RWPE2 (cell line): Measurements from ENCODE around the gene TRPM2.

Experiments
- ATAC-seq: fragments of 200-7000 bp; cut with Tn5 transposase; 3 replicates; pipeline ENCODE4 v1.9.1; 2021; ENCODE audit warnings: low read depth
- DNase-seq: peaks from one replicate; pipeline ENCODE4 v3.0.0-alpha.2; 2020; ENCODE audit warnings: low spot score
- H3K27ac ChIP-seq: fragments of 450-650 bp; 2 replicates; pipeline ENCODE4 v1.5.1; 2017; ENCODE audit warnings: mild to moderate bottlenecking; ENCODE audit not compliant: poor library complexity, severe bottlenecking
- H3K27me3 ChIP-seq: fragments of 250-450 bp; sonication (Bioruptor Pico); 2 replicates; pipeline ENCODE4 v1.5.1; 2021; ENCODE audit warnings: mild to moderate bottlenecking, moderate library complexity; ENCODE audit not compliant: insufficient read depth, poor library complexity, severe bottlenecking
- H3K36me3 ChIP-seq: fragments of 250-450 bp; sonication (Bioruptor Pico); 2 replicates; pipeline ENCODE4 v1.5.1; 2020; ENCODE audit warnings: low read depth, mild to moderate bottlenecking, moderate library complexity
- H3K4me1 ChIP-seq: fragments of 250-450 bp; sonication (Bioruptor Pico); 2 replicates; pipeline ENCODE4 v1.5.1; 2021; ENCODE audit warnings: mild to moderate bottlenecking, moderate library complexity; ENCODE audit not compliant: insufficient read depth, poor library complexity, severe bottlenecking
- H3K4me3 ChIP-seq: fragments of 250-450 bp; sonication (Bioruptor Pico); 2 replicates; pipeline ENCODE4 v1.5.1; 2021; ENCODE audit warnings: mild to moderate bottlenecking, moderate library complexity; ENCODE audit not compliant: severe bottlenecking
- H3K9me3 ChIP-seq: fragments of 250-450 bp; sonication (Bioruptor Pico); 2 replicates; pipeline ENCODE4 v1.5.1; 2021; ENCODE audit warnings: mild to moderate bottlenecking, moderate library complexity; ENCODE audit not compliant: severe bottlenecking
- TF ChIP-seq, protein P1 (sequence below): fragments of 450-650 bp; IDR thresholded peaks from one replicate; pipeline ENCODE4 v1.5.1; 2017; ENCODE audit warnings: mild to moderate bottlenecking, moderate library complexity; ENCODE audit not compliant: poor library complexity, severe bottlenecking

The TRPM2 gene

DNA sequence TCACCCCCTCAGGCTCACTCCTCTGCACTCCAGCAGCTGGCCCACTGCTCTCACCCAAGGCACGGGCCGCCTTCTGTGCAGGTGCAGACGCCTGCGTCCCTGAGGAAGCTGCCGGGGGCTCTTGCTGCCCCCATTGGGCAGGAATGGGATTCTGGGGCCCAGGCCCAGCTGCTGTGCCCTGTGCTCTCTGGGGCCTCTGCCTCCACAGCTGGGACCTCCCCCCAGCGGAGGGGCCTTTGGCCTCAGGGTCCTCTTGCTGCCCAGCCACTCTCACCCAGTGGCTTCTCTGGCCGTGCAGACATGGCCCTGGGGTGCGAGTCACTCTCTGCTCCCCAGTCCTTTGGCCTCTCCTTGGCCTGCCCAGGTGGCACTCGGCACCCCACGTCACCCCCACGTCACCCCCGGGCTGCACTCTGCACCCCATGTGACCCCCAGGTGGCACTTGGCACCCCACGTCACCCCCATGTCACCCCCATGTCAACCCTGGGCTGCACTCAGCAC, 82.7 kb downstream of the TRPM2 start:
- Histone ChIP-seq H3K27me3 (peaks cover 5% of the 10 kb centered on the region), H3K9me3 (no peaks in the 10 kb centered on the region), H3K36me3 (no peaks in the 10 kb centered on the region), H3K4me1 (no peaks in the 10 kb centered on the region), H3K4me3 (no peak overlapping the region), H3K27ac (no peak overlapping the region)
- ATAC-seq, result no peak
- TF ChIP-seq, protein P1, sequence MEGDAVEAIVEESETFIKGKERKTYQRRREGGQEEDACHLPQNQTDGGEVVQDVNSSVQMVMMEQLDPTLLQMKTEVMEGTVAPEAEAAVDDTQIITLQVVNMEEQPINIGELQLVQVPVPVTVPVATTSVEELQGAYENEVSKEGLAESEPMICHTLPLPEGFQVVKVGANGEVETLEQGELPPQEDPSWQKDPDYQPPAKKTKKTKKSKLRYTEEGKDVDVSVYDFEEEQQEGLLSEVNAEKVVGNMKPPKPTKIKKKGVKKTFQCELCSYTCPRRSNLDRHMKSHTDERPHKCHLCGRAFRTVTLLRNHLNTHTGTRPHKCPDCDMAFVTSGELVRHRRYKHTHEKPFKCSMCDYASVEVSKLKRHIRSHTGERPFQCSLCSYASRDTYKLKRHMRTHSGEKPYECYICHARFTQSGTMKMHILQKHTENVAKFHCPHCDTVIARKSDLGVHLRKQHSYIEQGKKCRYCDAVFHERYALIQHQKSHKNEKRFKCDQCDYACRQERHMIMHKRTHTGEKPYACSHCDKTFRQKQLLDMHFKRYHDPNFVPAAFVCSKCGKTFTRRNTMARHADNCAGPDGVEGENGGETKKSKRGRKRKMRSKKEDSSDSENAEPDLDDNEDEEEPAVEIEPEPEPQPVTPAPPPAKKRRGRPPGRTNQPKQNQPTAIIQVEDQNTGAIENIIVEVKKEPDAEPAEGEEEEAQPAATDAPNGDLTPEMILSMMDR, result no peak
- no peak for DNase-seq

- H3K36me3 ChIP-seq, result no peaks in the 10 kb centered on the region
- TF ChIP-seq, protein P1, result no peak
Observed at GRCh38 chr21:44436958-44437357, 83.5 kb downstream of the TRPM2 start.

DNA sequence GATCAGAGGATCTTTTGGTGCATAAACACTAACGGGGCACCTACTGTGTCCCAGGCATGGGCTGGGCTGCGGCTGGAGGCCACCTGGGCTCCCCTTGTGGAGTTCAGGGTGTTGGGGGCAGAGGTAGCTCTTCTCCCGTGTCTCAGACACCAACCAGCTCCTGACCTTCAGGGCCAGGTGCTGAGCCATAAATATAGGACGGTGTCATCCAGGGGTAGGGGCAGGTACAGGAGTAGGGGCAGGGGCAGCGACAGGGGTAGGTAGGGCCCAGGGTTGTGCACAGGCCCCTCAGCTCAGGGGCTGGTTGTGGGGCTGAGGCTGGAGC, 83.9 kb downstream of the TRPM2 start:
- Histone ChIP-seq H3K4me3 (no peak overlapping the region), H3K36me3 (no peaks in the 10 kb centered on the region), H3K4me1 (no peaks in the 10 kb centered on the region), H3K27me3 (peaks cover 5% of the 10 kb centered on the region), H3K27ac (no peak overlapping the region), H3K9me3 (no peaks in the 10 kb centered on the region)
- ATAC-seq (no peak), DNase-seq (no peak)
- TF ChIP-seq, protein P1, result no peak

More at GRCh38 chr21:44436958-44437357, 83.5 kb downstream of the TRPM2 start:
- Histone ChIP-seq H3K4me1 (no peaks in the 10 kb centered on the region), H3K27ac (no peak overlapping the region), H3K27me3 (peaks cover 5% of the 10 kb centered on the region), H3K9me3 (no peaks in the 10 kb centered on the region), H3K4me3 (no peak overlapping the region)
- ATAC-seq, result no peak
- peak; percentile 23 for DNase-seq

GRCh38 chr21:44437696-44438431, 84.4 kb downstream of the TRPM2 start:
- Histone ChIP-seq H3K4me3 (no peak overlapping the region), H3K9me3 (no peaks in the 10 kb centered on the region), H3K27me3 (peaks cover 5% of the 10 kb centered on the region), H3K36me3 (no peaks in the 10 kb centered on the region), H3K4me1 (no peaks in the 10 kb centered on the region), H3K27ac (no peak overlapping the region)
- DNase-seq (peak; percentile 57), ATAC-seq (no peak)
- TF ChIP-seq, protein P1, result no peak
